Measurements from ENCODE around the gene CIZ1.
"Not testable (repeated sequence)": the region's sequence is repeated elsewhere in the genome, so short reads cannot be mapped to it uniquely, and the experiment has no call there.

CIZ1 gene

GRCh38 chr9:128182893-128183588 is 8.3 kb downstream of the CIZ1 start:
- H3K4me3 Mint-ChIP-seq: no peak overlapping the region
- DNase-seq (no peak), ATAC-seq (no peak)
- H3K27ac Mint-ChIP-seq: no peak overlapping the region
- H3K9me3 Mint-ChIP-seq: no peaks in the 10 kb centered on the region
- H3K4me1 Mint-ChIP-seq: peaks cover 16% of the 10 kb centered on the region
- no peaks in the 10 kb centered on the region for H3K27me3 Mint-ChIP-seq

GRCh38 chr9:128181480-128181879 is 9.9 kb downstream of the CIZ1 start:
- not testable (repeated sequence) for ATAC-seq, H3K27ac Mint-ChIP-seq, H3K4me1 Mint-ChIP-seq, H3K9me3 Mint-ChIP-seq, H3K4me3 Mint-ChIP-seq, DNase-seq, H3K27me3 Mint-ChIP-seq

- no peak overlapping the region for H3K27ac Mint-ChIP-seq
Measured at GRCh38 chr9:128180447-128180846, 10.9 kb downstream of the CIZ1 start.

GRCh38 chr9:128180001-128180400 is 11.4 kb downstream of the CIZ1 start:
- ATAC-seq: no peak
- Mint-ChIP-seq H3K27me3 (no peaks in the 10 kb centered on the region), H3K4me3 (no peak overlapping the region), H3K27ac (no peak overlapping the region), H3K9me3 (no peaks in the 10 kb centered on the region), H3K4me1 (peaks cover 5% of the 10 kb centered on the region)
- no peak for DNase-seq

More at GRCh38 chr9:128180447-128180846, 10.9 kb downstream of the CIZ1 start:
- ATAC-seq: no peak
- H3K4me3 Mint-ChIP-seq: no peak overlapping the region
- no peaks in the 10 kb centered on the region for H3K9me3 Mint-ChIP-seq
- no peaks in the 10 kb centered on the region for H3K27me3 Mint-ChIP-seq
- DNase-seq: no peak
- H3K4me1 Mint-ChIP-seq: peaks cover 5% of the 10 kb centered on the region

GRCh38 chr9:128178806-128179431 is 12.5 kb downstream of the CIZ1 start:
- H3K27me3 Mint-ChIP-seq: no peaks in the 10 kb centered on the region
- ATAC-seq (no peak), DNase-seq (no peak)
- no peak overlapping the region for H3K4me3 Mint-ChIP-seq
- no peak overlapping the region for H3K27ac Mint-ChIP-seq
- H3K9me3 Mint-ChIP-seq: no peaks in the 10 kb centered on the region
- H3K4me1 Mint-ChIP-seq: peaks cover 2% of the 10 kb centered on the region

- Mint-ChIP-seq H3K27ac (peak overlapping the region in 1 of 2 donors; percentile 27), H3K27me3 (no peaks in the 10 kb centered on the region), H3K4me1 (no peaks in the 10 kb centered on the region), H3K4me3 (no peak overlapping the region), H3K9me3 (no peaks in the 10 kb centered on the region)
- DNase-seq (no peak), ATAC-seq (no peak)
Measured at GRCh38 chr9:128175726-128176125, 15.6 kb downstream of the CIZ1 start.

- DNase-seq: no peak
- peak overlapping the region in 1 of 2 donors; percentile 21 for H3K27ac Mint-ChIP-seq
Measured at GRCh38 chr9:128175102-128175563, 16.2 kb downstream of the CIZ1 start.

GRCh38 chr9:128174062-128174461 is 17.3 kb downstream of the CIZ1 start:
- Mint-ChIP-seq H3K27ac (peak overlapping the region in 1 of 2 donors; percentile 76), H3K9me3 (no peaks in the 10 kb centered on the region), H3K4me3 (no peak overlapping the region), H3K4me1 (no peaks in the 10 kb centered on the region), H3K27me3 (no peaks in the 10 kb centered on the region)
- DNase-seq (no peak), ATAC-seq (no peak)

More at GRCh38 chr9:128175102-128175563, 16.2 kb downstream of the CIZ1 start:
- no peak for ATAC-seq
- Mint-ChIP-seq H3K4me3 (no peak overlapping the region), H3K27me3 (no peaks in the 10 kb centered on the region), H3K4me1 (no peaks in the 10 kb centered on the region), H3K9me3 (no peaks in the 10 kb centered on the region)

GRCh38 chr9:128169925-128170324 is 21.4 kb downstream of the CIZ1 start:
- Mint-ChIP-seq H3K27ac (peak overlapping the region in 1 of 2 donors; percentile 82), H3K4me1 (no peaks in the 10 kb centered on the region), H3K27me3 (no peaks in the 10 kb centered on the region), H3K4me3 (no peak overlapping the region), H3K9me3 (no peaks in the 10 kb centered on the region)
- DNase-seq (no peak), ATAC-seq (no peak)

- no peaks in the 10 kb centered on the region for H3K4me1 Mint-ChIP-seq
- DNase-seq (no peak), ATAC-seq (no peak)
- no peak overlapping the region for H3K27ac Mint-ChIP-seq
- no peaks in the 10 kb centered on the region for H3K9me3 Mint-ChIP-seq
- no peaks in the 10 kb centered on the region for H3K27me3 Mint-ChIP-seq
- no peak overlapping the region for H3K4me3 Mint-ChIP-seq
Measured at GRCh38 chr9:128169492-128169891, 21.9 kb downstream of the CIZ1 start.

GRCh38 chr9:128168731-128169308 is 22.6 kb downstream of the CIZ1 start:
- H3K27me3 Mint-ChIP-seq: no peaks in the 10 kb centered on the region
- ATAC-seq (no peak), DNase-seq (no peak)
- no peak overlapping the region for H3K4me3 Mint-ChIP-seq
- no peaks in the 10 kb centered on the region for H3K4me1 Mint-ChIP-seq
- H3K27ac Mint-ChIP-seq: no peak overlapping the region
- H3K9me3 Mint-ChIP-seq: no peaks in the 10 kb centered on the region

GRCh38 chr9:128167209-128167608 is 24.2 kb downstream of the CIZ1 start:
- no peak for ATAC-seq
- Mint-ChIP-seq H3K27me3 (no peaks in the 10 kb centered on the region), H3K9me3 (no peaks in the 10 kb centered on the region), H3K4me1 (peaks cover 8% of the 10 kb centered on the region), H3K4me3 (no peak overlapping the region), H3K27ac (peak overlapping the region in 1 of 2 donors; percentile 72)
- DNase-seq: no peak

- no peaks in the 10 kb centered on the region for H3K9me3 Mint-ChIP-seq
- H3K4me3 Mint-ChIP-seq: no peak overlapping the region
- no peaks in the 10 kb centered on the region for H3K27me3 Mint-ChIP-seq
- ATAC-seq: no peak
- peaks cover 18% of the 10 kb centered on the region for H3K4me1 Mint-ChIP-seq
- no peak overlapping the region for H3K27ac Mint-ChIP-seq
- DNase-seq: no peak
Measured at GRCh38 chr9:128166169-128166568, 25.2 kb downstream of the CIZ1 start.

GRCh38 chr9:128164307-128164885 is 27.0 kb downstream of the CIZ1 start:
- Mint-ChIP-seq H3K27me3 (no peaks in the 10 kb centered on the region), H3K4me3 (no peak overlapping the region), H3K9me3 (no peaks in the 10 kb centered on the region), H3K27ac (no peak overlapping the region), H3K4me1 (peaks cover 28% of the 10 kb centered on the region)
- ATAC-seq (no peak), DNase-seq (no peak)

- Mint-ChIP-seq H3K9me3 (no peaks in the 10 kb centered on the region), H3K4me3 (no peak overlapping the region), H3K4me1 (peaks cover 32% of the 10 kb centered on the region), H3K27me3 (no peaks in the 10 kb centered on the region), H3K27ac (no peak overlapping the region)
- DNase-seq: no peak
- no peak for ATAC-seq
Measured at GRCh38 chr9:128163523-128164306, 27.7 kb downstream of the CIZ1 start.

Data from stimulated activated naive CD8-positive, alpha-beta T cell treated with anti-CD3 and anti-CD28 coated beads, Interleukin-15, amount 100 ng/mL, for 72 hours (primary cell).